GM19397 (cell line): Measurements from ENCODE around the gene HAPLN2.

Source experiments
- ATAC-seq: cut with Tn5 transposase; IDR thresholded peaks from one replicate; pipeline ENCODE4 v1.9.1; 2021; ENCODE audit warnings: mild to moderate bottlenecking, moderate library complexity; ENCODE audit not compliant: unreplicated experiment

The HAPLN2 gene

GRCh38 chr1:156659988-156660751 is 41.0 kb downstream of the HAPLN2 start:
- ATAC-seq, result peak; percentile 67

GRCh38 chr1:156660752-156661112 is 41.5 kb downstream of the HAPLN2 start:
- no peak for ATAC-seq

GRCh38 chr1:156662005-156662799 is 43.0 kb downstream of the HAPLN2 start:
- no peak for ATAC-seq

- ATAC-seq, result no peak
These were observed 43.5 kb downstream of the HAPLN2 start for GRCh38 chr1:156662800-156663055.

GRCh38 chr1:156663178-156663577 is 44.0 kb downstream of the HAPLN2 start:
- ATAC-seq, result no peak

- no peak for ATAC-seq
These were observed 45.0 kb downstream of the HAPLN2 start for GRCh38 chr1:156664046-156664766.

- no peak for ATAC-seq
These were observed 45.7 kb downstream of the HAPLN2 start for GRCh38 chr1:156664767-156665411.

- no peak for ATAC-seq
These were observed 46.3 kb downstream of the HAPLN2 start for GRCh38 chr1:156665539-156665938.

GRCh38 chr1:156666862-156667609 is 47.8 kb downstream of the HAPLN2 start:
- ATAC-seq, result no peak

GRCh38 chr1:156667610-156667967 is 48.4 kb downstream of the HAPLN2 start:
- ATAC-seq, result no peak

- ATAC-seq, result no peak
These were observed 48.9 kb downstream of the HAPLN2 start for GRCh38 chr1:156667968-156668709.

- ATAC-seq, result no peak
These were observed 49.8 kb downstream of the HAPLN2 start for GRCh38 chr1:156668801-156669637.

GRCh38 chr1:156669794-156670193 is 50.6 kb downstream of the HAPLN2 start:
- ATAC-seq, result no peak

GRCh38 chr1:156670359-156670758 is 51.1 kb downstream of the HAPLN2 start:
- no peak for ATAC-seq

GRCh38 chr1:156670791-156671190 is 51.6 kb downstream of the HAPLN2 start:
- no peak for ATAC-seq

- no peak for ATAC-seq
These were observed 52.6 kb downstream of the HAPLN2 start for GRCh38 chr1:156671804-156672203.

GRCh38 chr1:156673387-156674121 is 54.3 kb downstream of the HAPLN2 start:
- ATAC-seq, result no peak
